K562 (cell line): ENCODE data around the gene B4GALNT3. TPM values are rescaled to one million over a fixed set of nuclear protein-coding genes. Genes with fewer than 3 reads are reported as not detected.

Experiments
- AFF4 ChIP-seq: sonication (generic); formaldehyde crosslinking; IDR thresholded peaks from 2 replicates; pipeline ENCODE4 v1.8.0; 2023; ENCODE audit warnings: mild to moderate bottlenecking, missing genetic modification reagents
- ILF3 ChIP-seq: fragments of 450-650 bp; IDR thresholded peaks from 2 replicates; pipeline ENCODE4 v1.6.1; 2018; ENCODE audit warnings: antibody characterized with exemption, mild to moderate bottlenecking, moderate library complexity, borderline replicate concordance
- KLF16 ChIP-seq: IDR thresholded peaks from 2 replicates; pipeline ENCODE4 v1.6.1; 2016; ENCODE audit warnings: antibody characterized with exemption
- MEF2D ChIP-seq: conservative IDR thresholded peaks from 2 replicates; pipeline ENCODE4 v1.6.1; 2016; ENCODE audit warnings: low read depth, missing genetic modification characterization, missing compliant biosample characterization
- MTA3 ChIP-seq: fragments of 450-650 bp; formaldehyde crosslinking; IDR thresholded peaks from 2 replicates; pipeline ENCODE4 v1.6.1; 2017; ENCODE audit warnings: mild to moderate bottlenecking, borderline replicate concordance
- NFXL1 ChIP-seq: fragments of 450-650 bp; formaldehyde crosslinking; IDR thresholded peaks from 2 replicates; pipeline ENCODE4 v1.4.0; 2021; ENCODE audit warnings: mild to moderate bottlenecking
- NR2F6 ChIP-seq: fragments of 450-650 bp; formaldehyde crosslinking; IDR thresholded peaks from 2 replicates; pipeline ENCODE4 v1.4.0; 2020; ENCODE audit warnings: mild to moderate bottlenecking
- PRMT5 ChIP-seq: sonication (generic); formaldehyde crosslinking; IDR thresholded peaks from 2 replicates; pipeline ENCODE4 v1.5.0; 2020; ENCODE audit warnings: missing genetic modification reagents
- RAD21 ChIP-seq, 2 experiments: fragments of 250-450 bp in 1 of 2; fragments of 450-650 bp in 1 of 2; sonication (Bioruptor Pico) in 1 of 2; formaldehyde crosslinking in 1 of 2; IDR thresholded peaks in 1 of 2; conservative IDR thresholded peaks in 1 of 2; 2 replicates each; pipeline versions ENCODE4 v1.4.0 to v1.8.0; 2020 to 2022; ENCODE audit warnings: mild to moderate bottlenecking in 2 of 2, moderate library complexity in 1 of 2
- RCOR1 ChIP-seq, 2 experiments: IDR thresholded peaks; 2 replicates each; pipeline ENCODE4 v1.6.1; 2012; ENCODE audit warnings: low read depth in 2 of 2, low read length in 2 of 2, borderline replicate concordance in 1 of 2, improper control_type of control experiment in 1 of 2
- SMC3 ChIP-seq: conservative IDR thresholded peaks from 2 replicates; pipeline ENCODE4 v1.6.1; 2011; ENCODE audit warnings: low read depth, low read length, improper control_type of control experiment; ENCODE audit not compliant: insufficient read depth
- TRIM24 ChIP-seq, 2 experiments: fragments of 450-650 bp; IDR thresholded peaks; 2 replicates each; pipeline ENCODE4 v1.6.1; 2016
- ZBTB9 ChIP-seq: fragments of 450-650 bp; formaldehyde crosslinking; IDR thresholded peaks from 2 replicates; pipeline ENCODE4 v1.4.0; 2020; ENCODE audit warnings: mild to moderate bottlenecking, moderate library complexity
- ZNF24 ChIP-seq: fragments of 450-650 bp; IDR thresholded peaks from 2 replicates; pipeline ENCODE4 v1.6.1; 2016
- ZNF766 ChIP-seq: fragments of 200-800 bp; sonication (Bioruptor generic); conservative IDR thresholded peaks from 2 replicates; pipeline ENCODE4 v1.6.1; 2016; ENCODE audit warnings: missing genetic modification characterization, missing compliant biosample characterization
- ZNF780A ChIP-seq: fragments of 250-450 bp; sonication (Bioruptor Pico); IDR thresholded peaks from 2 replicates; pipeline ENCODE4 v1.5.0; 2021; ENCODE audit warnings: mild to moderate bottlenecking
- polyA plus RNA-seq, 8 experiments: library from polyadenylated mRNA; depleted of rRNA in 4 of 8; stranded (reverse) in 5 of 8; unstranded in 3 of 8; fragments of >200 nt; fragmentation: Nextera tagmentation in 2 of 8; fragmentation: Illumina TruSeq in 1 of 8; extraction: Ambion mirVana in 2 of 8; extraction: Trizol in 1 of 8; gene quantifications; 2 replicates each; pipeline versions ENCODE4 v1.2.1 to v1.2.3, GENCODE V29; 2011 to 2014; ENCODE audit warnings: inconsistent platforms in 1 of 8, missing spikeins in 1 of 8
- total RNA-seq, 7 experiments: library from RNA; depleted of rRNA in 6 of 7; stranded (reverse); fragments of >200 nt in 6 of 7; fragmentation: Illumina TruSeq in 2 of 7; extraction: Trizol in 2 of 7; gene quantifications; 2 replicates each; pipeline versions ENCODE4 v1.2.1 to v1.2.3, GENCODE V29; 2011 to 2021; ENCODE audit warnings: low replicate concordance in 1 of 7
- TF ChIP-seq, protein P1 (sequence below): fragments of 450-650 bp; formaldehyde crosslinking; IDR thresholded peaks from 2 replicates; pipeline ENCODE4 v1.4.0; 2020; ENCODE audit warnings: mild to moderate bottlenecking, moderate library complexity
- TF ChIP-seq, protein P2 (sequence below): sonication (generic); formaldehyde crosslinking; IDR thresholded peaks from 2 replicates; pipeline ENCODE4 v1.9.0; 2022; ENCODE audit warnings: mild to moderate bottlenecking, missing genetic modification reagents
- TF ChIP-seq, protein P3 (sequence below), 3 experiments: IDR thresholded peaks in 2 of 3; conservative IDR thresholded peaks in 1 of 3; 2 replicates each; pipeline ENCODE4 v1.5.1; 2011 to 2012; ENCODE audit warnings: low read length in 3 of 3, mild to moderate bottlenecking in 3 of 3, control low read depth in 2 of 3, improper control_type of control experiment in 1 of 3, inconsistent platforms in 1 of 3, low read depth in 1 of 3, mixed read lengths in 1 of 3, moderate library complexity in 1 of 3; ENCODE audit not compliant: insufficient read depth in 2 of 3

B4GALNT3 gene
- total and polyA plus RNA-seq, 9 of the 15 experiments (the other 6 are each of a cell fraction or from before 2014, with no cell fraction given) = 0.04 to 0.36 (median 0.10) TPM; not detected in 6

GRCh38 chr12:442235-442884 is 17.4 kb upstream of the B4GALNT3 start (continued):
- TF ChIP-seq TRIM24 (IDR thresholded peaks at IDR 0.05) (no peak), RAD21 (CRISPR knock-in tag; conservative IDR thresholded peaks at IDR 0.05 in 1 of 2, IDR thresholded peaks at IDR 0.05 in 1 of 2) (peak; percentile 65 to 67), MEF2D (no peak), ZNF766 (no peak), NFXL1 (CRISPR knock-in tag) (no peak), ZBTB9 (CRISPR knock-in tag) (no peak), ZNF24 (no peak), ZNF780A (no peak), RCOR1 (IDR thresholded peaks at IDR 0.05; ENCODE audit: borderline replicate concordance in 1 of 2, low read depth in 2 of 2, low read length in 2 of 2) (0 out of 4 replicates have a peak, but pooled peaks of 1 of the 2 experiments have one; percentile 20), KLF16 (0 out of 2 replicates have a peak, but pooled peaks have one; percentile 18), MTA3 (no peak), NR2F6 (CRISPR knock-in tag) (no peak), SMC3 (peak; percentile 67), AFF4 (CRISPR knock-in tag) (no peak), PRMT5 (no peak), ILF3 (no peak)
- TF ChIP-seq, protein P1, sequence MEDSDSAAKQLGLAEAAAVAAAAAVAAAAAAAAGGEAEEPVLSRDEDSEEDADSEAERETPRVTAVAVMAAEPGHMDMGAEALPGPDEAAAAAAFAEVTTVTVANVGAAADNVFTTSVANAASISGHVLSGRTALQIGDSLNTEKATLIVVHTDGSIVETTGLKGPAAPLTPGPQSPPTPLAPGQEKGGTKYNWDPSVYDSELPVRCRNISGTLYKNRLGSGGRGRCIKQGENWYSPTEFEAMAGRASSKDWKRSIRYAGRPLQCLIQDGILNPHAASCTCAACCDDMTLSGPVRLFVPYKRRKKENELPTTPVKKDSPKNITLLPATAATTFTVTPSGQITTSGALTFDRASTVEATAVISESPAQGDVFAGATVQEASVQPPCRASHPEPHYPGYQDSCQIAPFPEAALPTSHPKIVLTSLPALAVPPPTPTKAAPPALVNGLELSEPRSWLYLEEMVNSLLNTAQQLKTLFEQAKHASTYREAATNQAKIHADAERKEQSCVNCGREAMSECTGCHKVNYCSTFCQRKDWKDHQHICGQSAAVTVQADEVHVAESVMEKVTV (CRISPR knock-in tag) = peak; percentile 62; the same call in 1 of the 2 replicates
- TF ChIP-seq, protein P2, sequence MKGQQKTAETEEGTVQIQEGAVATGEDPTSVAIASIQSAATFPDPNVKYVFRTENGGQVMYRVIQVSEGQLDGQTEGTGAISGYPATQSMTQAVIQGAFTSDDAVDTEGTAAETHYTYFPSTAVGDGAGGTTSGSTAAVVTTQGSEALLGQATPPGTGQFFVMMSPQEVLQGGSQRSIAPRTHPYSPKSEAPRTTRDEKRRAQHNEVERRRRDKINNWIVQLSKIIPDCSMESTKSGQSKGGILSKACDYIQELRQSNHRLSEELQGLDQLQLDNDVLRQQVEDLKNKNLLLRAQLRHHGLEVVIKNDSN (CRISPR knock-in tag) = no peak
- TF ChIP-seq, protein P3, sequence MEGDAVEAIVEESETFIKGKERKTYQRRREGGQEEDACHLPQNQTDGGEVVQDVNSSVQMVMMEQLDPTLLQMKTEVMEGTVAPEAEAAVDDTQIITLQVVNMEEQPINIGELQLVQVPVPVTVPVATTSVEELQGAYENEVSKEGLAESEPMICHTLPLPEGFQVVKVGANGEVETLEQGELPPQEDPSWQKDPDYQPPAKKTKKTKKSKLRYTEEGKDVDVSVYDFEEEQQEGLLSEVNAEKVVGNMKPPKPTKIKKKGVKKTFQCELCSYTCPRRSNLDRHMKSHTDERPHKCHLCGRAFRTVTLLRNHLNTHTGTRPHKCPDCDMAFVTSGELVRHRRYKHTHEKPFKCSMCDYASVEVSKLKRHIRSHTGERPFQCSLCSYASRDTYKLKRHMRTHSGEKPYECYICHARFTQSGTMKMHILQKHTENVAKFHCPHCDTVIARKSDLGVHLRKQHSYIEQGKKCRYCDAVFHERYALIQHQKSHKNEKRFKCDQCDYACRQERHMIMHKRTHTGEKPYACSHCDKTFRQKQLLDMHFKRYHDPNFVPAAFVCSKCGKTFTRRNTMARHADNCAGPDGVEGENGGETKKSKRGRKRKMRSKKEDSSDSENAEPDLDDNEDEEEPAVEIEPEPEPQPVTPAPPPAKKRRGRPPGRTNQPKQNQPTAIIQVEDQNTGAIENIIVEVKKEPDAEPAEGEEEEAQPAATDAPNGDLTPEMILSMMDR (IDR thresholded peaks at IDR 0.05 in 2 of 3, conservative IDR thresholded peaks at IDR 0.05 in 1 of 3; ENCODE audit: insufficient read depth in 2 of 3, low read depth in 1 of 3, low read length in 3 of 3) = peak; percentile 64 to 81 (median 69)
